K562 (cell line): ENCODE results near the gene CLUH. TPM values are rescaled to one million over a fixed set of nuclear protein-coding genes. Genes with fewer than 3 reads are reported as not detected.

ENCODE experiments used
- SMARCA4 ChIP-seq: fragments of 450-650 bp; IDR thresholded peaks from 2 replicates; pipeline ENCODE4 v1.6.1; 2016
- ZNF318 ChIP-seq, 2 experiments: fragments of 450-650 bp; IDR thresholded peaks; 2 replicates each; pipeline ENCODE4 v1.6.1; 2016; ENCODE audit warnings: mild to moderate bottlenecking in 2 of 2, borderline replicate concordance in 1 of 2, low read depth in 1 of 2, moderate library complexity in 1 of 2
- ZNF512 ChIP-seq: IDR thresholded peaks from 2 replicates; pipeline ENCODE4 v1.6.1; 2016; ENCODE audit warnings: missing genetic modification characterization, missing compliant biosample characterization
- polyA plus RNA-seq, 8 experiments: library from polyadenylated mRNA; depleted of rRNA in 4 of 8; stranded (reverse) in 5 of 8; unstranded in 3 of 8; fragments of >200 nt; fragmentation: Nextera tagmentation in 2 of 8; fragmentation: Illumina TruSeq in 1 of 8; extraction: Ambion mirVana in 2 of 8; extraction: Trizol in 1 of 8; gene quantifications; 2 replicates each; pipeline versions ENCODE4 v1.2.1 to v1.2.3, GENCODE V29; 2011 to 2014; ENCODE audit warnings: inconsistent platforms in 1 of 8, missing spikeins in 1 of 8
- total RNA-seq, 7 experiments: library from RNA; depleted of rRNA in 6 of 7; stranded (reverse); fragments of >200 nt in 6 of 7; fragmentation: Illumina TruSeq in 2 of 7; extraction: Trizol in 2 of 7; gene quantifications; 2 replicates each; pipeline versions ENCODE4 v1.2.1 to v1.2.3, GENCODE V29; 2011 to 2021; ENCODE audit warnings: low replicate concordance in 1 of 7

Gene CLUH
- total and polyA plus RNA-seq, 9 of the 15 experiments (the other 6 are each of a cell fraction or from before 2014, with no cell fraction given), result 0.21 to 140 (median 33.2) TPM

- TF ChIP-seq ZNF318 (IDR thresholded peaks at IDR 0.05; ENCODE audit: borderline replicate concordance in 1 of 2, low read depth in 1 of 2) (no peak), ZNF512 (no peak), SMARCA4 (no peak)
Observed at GRCh38 chr17:2709183-2709661, 2.3 kb downstream of the CLUH start (continued).
